Cardiac fibroblast (primary cell): ENCODE measurements around the gene FGFR1OP2.

Experiments used
- DNase-seq, 2 donors: peaks; one replicate each; pipeline versions ENCODE4 v3.0.0 to v3.0.0-alpha.2; 2010; ENCODE audit warnings: low read depth in 2 of 2
- H3K4me3 ChIP-seq, 2 donors: replicated peaks in 1 of 2; 1 replicate in 1 of 2; 2 replicates in 1 of 2; pipeline ENCODE4 v1.5.1; 2011; ENCODE audit warnings: low read depth in 2 of 2, low read length in 2 of 2, mild to moderate bottlenecking in 2 of 2, moderate library complexity in 1 of 2
- TF ChIP-seq, protein P1 (sequence below): IDR thresholded peaks from one replicate; pipeline ENCODE4 v1.5.1; 2011; ENCODE audit warnings: low read depth, mild to moderate bottlenecking, low read length, inconsistent platforms

FGFR1OP2 gene

DNA sequence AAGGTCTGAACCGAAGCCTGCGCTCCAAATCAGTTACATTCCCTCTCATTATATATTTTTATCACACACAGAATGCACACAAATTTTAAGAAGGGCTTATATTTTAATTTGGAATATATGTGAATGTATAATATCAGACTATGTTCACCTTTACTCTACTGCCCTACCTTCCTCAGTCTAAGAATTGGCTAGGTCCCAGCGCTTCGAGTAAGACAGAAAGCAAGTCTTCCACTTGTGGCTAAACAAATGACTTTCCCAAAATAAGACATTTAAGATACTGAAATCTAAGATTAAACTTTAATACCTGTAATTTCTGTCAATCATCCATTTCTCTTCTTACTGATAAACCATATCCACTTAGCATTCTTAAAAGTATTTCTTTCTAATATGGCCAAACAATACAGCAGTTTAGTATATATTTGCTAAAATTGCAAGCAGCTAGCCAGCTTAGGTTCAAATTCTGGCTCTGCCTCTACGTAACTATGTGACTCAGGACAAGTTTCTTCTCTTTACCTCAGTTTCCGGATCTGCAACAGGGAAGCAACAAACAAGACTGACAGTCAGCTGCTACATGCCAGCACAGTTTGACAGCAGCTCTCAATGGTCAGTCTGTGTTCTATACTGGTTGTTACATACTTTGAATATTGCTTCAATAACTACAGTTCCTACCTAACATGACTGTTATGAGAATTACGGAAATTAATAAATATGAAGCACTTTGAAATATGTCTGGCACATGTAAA is 2.5 kb upstream of the FGFR1OP2 start:
- TF ChIP-seq, protein P1, sequence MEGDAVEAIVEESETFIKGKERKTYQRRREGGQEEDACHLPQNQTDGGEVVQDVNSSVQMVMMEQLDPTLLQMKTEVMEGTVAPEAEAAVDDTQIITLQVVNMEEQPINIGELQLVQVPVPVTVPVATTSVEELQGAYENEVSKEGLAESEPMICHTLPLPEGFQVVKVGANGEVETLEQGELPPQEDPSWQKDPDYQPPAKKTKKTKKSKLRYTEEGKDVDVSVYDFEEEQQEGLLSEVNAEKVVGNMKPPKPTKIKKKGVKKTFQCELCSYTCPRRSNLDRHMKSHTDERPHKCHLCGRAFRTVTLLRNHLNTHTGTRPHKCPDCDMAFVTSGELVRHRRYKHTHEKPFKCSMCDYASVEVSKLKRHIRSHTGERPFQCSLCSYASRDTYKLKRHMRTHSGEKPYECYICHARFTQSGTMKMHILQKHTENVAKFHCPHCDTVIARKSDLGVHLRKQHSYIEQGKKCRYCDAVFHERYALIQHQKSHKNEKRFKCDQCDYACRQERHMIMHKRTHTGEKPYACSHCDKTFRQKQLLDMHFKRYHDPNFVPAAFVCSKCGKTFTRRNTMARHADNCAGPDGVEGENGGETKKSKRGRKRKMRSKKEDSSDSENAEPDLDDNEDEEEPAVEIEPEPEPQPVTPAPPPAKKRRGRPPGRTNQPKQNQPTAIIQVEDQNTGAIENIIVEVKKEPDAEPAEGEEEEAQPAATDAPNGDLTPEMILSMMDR = no peak
- no peak overlapping the region for H3K4me3 ChIP-seq
- no peak for DNase-seq

DNA sequence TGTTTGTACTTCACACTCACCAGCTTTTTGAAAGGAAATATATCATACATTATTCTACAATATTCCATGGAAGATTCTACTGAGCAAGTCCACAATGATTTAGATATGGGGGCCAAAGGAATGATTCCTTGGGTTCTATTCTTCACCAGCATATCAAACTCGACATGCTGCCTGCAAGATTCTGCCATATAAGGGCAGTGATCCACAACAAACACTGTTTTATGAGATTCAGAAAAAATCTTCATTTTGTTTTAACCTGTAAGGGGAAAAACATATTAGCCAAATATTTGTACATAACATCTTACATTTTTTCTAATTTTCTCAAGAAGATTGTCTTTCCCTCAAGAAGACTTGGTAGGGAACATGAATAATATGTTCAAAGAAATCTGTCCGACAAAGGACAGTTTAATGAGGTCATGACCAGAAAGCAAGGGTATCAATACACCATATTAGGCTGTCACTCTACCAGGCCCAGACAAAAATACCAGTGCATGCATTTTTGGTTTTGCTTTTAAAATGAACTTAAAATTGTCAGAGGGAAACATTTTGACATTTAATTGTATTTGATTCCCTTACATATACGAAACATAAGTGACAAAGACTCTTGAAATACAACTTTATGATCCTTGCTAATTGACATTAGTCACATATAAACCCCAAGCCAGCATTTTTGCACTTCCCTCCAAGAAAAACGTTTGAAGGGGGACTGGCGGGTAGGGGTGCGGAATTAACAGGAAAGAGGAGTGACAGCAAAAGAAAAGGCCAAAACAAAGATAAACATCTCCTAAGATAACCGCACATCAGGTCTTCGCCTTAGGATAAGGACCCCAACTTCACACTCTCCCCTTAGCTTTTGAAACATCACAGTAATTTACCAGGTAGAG is 1.5 kb upstream of the FGFR1OP2 start:
- DNase-seq = no peak
- TF ChIP-seq, protein P1 = no peak
- peak overlapping the region; percentile 96 to 99 for H3K4me3 ChIP-seq

DNA sequence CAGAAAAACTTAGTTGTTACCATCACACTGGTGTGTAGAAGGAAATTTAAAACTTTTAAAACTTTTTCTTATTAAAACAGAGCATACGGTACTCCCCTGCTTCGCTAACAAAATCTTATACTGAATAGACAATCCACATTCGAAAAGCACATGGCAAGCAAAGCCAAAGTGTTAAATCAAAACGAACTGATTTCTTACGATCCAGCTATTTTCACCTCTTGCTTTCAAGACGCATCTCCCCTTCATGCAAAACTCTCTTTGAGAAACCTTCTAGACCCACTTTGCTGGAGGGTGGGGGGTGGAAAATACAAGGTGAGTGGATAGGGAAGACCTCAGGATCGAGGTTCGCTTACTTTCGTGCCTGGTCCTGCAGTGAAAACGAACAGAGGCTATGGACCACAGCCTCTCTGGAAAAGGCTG is 817 bp upstream of the FGFR1OP2 start:
- TF ChIP-seq, protein P1 = no peak
- DNase-seq = no peak
- H3K4me3 ChIP-seq = peak overlapping the region; percentile 96 to 99

DNA sequence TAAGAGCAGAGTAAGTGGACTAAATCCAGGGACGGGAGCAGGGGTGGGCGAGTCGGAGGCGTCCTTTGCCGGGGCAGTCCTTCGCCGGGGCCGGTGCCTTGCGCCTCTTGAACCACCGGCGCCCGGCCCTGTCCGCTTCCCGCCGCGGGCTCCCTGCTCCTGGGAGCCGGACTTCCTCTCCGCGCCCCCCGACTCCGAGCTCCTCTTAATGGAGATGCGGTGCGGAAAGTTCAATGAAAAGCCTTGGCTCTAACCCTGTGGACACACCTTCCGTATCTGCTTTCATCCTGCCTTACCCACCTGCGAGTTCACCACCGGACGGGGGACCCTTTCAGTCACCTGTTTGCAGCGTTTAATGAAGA is 412 bp downstream of the FGFR1OP2 start:
- no peak for DNase-seq
- TF ChIP-seq, protein P1 = no peak
- peak overlapping the region; percentile 96 to 99 for H3K4me3 ChIP-seq

DNA sequence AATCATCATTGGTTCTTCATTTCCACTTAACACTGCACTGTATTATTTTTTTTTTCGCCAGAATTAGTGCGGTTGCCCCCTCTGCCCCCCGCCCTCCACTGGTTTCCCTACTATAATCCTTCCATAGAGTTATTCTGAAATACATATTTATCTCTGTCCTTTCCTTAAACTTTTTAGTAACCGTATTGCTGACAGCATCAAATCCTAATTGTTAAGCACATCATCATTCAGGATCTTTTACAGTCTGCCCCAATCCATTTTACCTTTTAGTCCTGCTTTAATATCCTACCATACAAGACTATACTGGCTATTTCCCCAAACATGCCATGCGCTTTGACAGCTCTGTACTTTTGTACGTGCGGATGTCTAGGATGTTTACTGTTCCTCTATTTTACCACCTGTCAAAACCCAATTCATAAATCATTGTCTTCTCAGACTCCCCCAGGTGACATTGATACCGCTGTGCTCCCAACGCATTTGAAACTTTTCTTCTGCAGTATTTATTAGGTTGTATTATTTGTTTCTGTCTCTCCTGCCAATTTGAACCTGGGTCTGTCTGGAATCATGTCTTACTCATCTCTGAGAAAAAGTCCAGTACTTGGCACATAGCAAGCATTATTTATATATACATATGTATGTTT is 1.0 kb downstream of the FGFR1OP2 start:
- DNase-seq = peak in 1 of 2 donors; percentile 45
- peak overlapping the region; percentile 96 to 99 for H3K4me3 ChIP-seq

DNA sequence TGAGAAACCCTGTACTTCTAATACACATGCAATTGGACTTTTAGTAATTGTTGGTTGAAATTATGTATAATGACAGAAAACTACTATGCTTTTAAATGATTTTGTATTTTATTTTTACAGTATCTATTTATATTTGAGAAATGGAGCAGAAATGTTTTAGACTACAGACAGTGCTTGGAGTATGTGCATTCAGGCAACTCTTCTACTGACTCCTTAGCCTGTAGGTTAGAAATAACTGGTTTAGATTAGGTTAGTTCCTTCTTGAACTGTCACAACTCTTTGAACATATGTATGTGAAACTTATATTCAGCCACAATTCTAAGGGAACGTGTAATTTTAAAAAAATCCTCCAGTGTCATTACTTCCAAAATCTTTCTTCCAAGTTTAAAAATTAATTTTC is 1.7 kb downstream of the FGFR1OP2 start:
- TF ChIP-seq, protein P1 = no peak
- DNase-seq = no peak
- peak overlapping the region; percentile 96 to 99 for H3K4me3 ChIP-seq

More for the DNA sequence above, 1.0 kb downstream of the FGFR1OP2 start:
- TF ChIP-seq, protein P1 = no peak
